ENCODE data around the gene SMAD5. TPM values are rescaled to one million over a fixed set of nuclear protein-coding genes. Genes with fewer than 3 reads are reported as not detected.

Gene SMAD5
- total and polyA plus RNA-seq, 2 of the 13 experiments (the other 11 are each of a cell fraction or from before 2014, with no cell fraction given), result 27.2 to 48.5 TPM

DNA sequence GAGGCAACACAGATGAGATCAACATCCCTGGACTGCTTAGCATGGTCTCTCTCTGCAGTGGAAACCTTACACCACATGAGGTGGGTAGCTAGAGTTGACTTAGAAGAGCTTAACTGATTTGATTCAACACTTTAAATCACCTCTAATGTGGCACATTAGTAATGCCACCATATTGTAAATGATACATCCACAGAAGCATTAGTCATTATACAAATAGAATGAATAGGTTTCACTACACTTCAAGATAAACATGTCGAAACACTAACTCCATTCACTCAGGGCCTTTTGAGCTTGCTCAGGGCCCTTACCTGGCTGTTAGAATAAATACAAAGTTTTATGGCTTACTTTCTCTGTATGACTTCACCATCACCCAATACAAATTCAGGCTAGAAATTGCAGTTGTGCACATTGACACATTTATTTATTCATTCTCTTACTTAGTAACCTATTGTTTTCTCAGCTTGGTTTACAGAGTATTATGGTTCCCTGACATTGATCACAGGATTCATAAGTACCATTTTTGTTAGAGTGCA, 9.3 kb upstream of the SMAD5 start (continued):
- TF ChIP-seq, protein P1, sequence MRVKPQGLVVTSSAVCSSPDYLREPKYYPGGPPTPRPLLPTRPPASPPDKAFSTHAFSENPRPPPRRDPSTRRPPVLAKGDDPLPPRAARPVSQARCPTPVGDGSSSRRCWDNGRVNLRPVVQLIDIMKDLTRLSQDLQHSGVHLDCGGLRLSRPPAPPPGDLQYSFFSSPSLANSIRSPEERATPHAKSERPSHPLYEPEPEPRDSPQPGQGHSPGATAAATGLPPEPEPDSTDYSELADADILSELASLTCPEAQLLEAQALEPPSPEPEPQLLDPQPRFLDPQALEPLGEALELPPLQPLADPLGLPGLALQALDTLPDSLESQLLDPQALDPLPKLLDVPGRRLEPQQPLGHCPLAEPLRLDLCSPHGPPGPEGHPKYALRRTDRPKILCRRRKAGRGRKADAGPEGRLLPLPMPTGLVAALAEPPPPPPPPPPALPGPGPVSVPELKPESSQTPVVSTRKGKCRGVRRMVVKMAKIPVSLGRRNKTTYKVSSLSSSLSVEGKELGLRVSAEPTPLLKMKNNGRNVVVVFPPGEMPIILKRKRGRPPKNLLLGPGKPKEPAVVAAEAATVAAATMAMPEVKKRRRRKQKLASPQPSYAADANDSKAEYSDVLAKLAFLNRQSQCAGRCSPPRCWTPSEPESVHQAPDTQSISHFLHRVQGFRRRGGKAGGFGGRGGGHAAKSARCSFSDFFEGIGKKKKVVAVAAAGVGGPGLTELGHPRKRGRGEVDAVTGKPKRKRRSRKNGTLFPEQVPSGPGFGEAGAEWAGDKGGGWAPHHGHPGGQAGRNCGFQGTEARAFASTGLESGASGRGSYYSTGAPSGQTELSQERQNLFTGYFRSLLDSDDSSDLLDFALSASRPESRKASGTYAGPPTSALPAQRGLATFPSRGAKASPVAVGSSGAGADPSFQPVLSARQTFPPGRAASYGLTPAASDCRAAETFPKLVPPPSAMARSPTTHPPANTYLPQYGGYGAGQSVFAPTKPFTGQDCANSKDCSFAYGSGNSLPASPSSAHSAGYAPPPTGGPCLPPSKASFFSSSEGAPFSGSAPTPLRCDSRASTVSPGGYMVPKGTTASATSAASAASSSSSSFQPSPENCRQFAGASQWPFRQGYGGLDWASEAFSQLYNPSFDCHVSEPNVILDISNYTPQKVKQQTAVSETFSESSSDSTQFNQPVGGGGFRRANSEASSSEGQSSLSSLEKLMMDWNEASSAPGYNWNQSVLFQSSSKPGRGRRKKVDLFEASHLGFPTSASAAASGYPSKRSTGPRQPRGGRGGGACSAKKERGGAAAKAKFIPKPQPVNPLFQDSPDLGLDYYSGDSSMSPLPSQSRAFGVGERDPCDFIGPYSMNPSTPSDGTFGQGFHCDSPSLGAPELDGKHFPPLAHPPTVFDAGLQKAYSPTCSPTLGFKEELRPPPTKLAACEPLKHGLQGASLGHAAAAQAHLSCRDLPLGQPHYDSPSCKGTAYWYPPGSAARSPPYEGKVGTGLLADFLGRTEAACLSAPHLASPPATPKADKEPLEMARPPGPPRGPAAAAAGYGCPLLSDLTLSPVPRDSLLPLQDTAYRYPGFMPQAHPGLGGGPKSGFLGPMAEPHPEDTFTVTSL (CRISPR knock-in tag; IDR thresholded peaks at IDR 0.05; ENCODE audit: borderline replicate concordance), result peak; percentile 49; the same call in 1 of the 2 replicates
- TF ChIP-seq ZNF878 (CRISPR knock-in tag; IDR thresholded peaks at IDR 0.05), result peak; percentile 31; the same call in 1 of the 2 replicates
- TF ChIP-seq, protein P2, sequence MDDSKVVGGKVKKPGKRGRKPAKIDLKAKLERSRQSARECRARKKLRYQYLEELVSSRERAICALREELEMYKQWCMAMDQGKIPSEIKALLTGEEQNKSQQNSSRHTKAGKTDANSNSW (CRISPR knock-in tag; IDR thresholded peaks at IDR 0.05; ENCODE audit: borderline replicate concordance), result no peak
- peak; percentile 71; the same call in 1 of the 2 replicates for TF ChIP-seq TBX3 (IDR thresholded peaks at IDR 0.05; ENCODE audit: borderline replicate concordance)
- 0 out of 2 replicates have a peak, but pooled peaks have one; percentile 35 for TF ChIP-seq PPARG (CRISPR knock-in tag; conservative IDR thresholded peaks at IDR 0.05)
- 0 out of 2 replicates have a peak, but pooled peaks have one; percentile 23 for TF ChIP-seq JUND (CRISPR knock-in tag; IDR thresholded peaks at IDR 0.05)
- TF ChIP-seq, protein P3, sequence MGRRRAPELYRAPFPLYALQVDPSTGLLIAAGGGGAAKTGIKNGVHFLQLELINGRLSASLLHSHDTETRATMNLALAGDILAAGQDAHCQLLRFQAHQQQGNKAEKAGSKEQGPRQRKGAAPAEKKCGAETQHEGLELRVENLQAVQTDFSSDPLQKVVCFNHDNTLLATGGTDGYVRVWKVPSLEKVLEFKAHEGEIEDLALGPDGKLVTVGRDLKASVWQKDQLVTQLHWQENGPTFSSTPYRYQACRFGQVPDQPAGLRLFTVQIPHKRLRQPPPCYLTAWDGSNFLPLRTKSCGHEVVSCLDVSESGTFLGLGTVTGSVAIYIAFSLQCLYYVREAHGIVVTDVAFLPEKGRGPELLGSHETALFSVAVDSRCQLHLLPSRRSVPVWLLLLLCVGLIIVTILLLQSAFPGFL (CRISPR knock-in tag; IDR thresholded peaks at IDR 0.05), result no peak
- TF ChIP-seq, protein P4, sequence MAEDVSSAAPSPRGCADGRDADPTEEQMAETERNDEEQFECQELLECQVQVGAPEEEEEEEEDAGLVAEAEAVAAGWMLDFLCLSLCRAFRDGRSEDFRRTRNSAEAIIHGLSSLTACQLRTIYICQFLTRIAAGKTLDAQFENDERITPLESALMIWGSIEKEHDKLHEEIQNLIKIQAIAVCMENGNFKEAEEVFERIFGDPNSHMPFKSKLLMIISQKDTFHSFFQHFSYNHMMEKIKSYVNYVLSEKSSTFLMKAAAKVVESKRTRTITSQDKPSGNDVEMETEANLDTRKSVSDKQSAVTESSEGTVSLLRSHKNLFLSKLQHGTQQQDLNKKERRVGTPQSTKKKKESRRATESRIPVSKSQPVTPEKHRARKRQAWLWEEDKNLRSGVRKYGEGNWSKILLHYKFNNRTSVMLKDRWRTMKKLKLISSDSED (CRISPR knock-in tag; IDR thresholded peaks at IDR 0.05), result no peak
- peak; percentile 9; the same call in 1 of the 2 replicates for TF ChIP-seq NFYC (CRISPR knock-in tag; IDR thresholded peaks at IDR 0.05)
- 0 out of 2 replicates have a peak, but pooled peaks have one; percentile 20 for TF ChIP-seq KDM6A (CRISPR knock-in tag; IDR thresholded peaks at IDR 0.05; ENCODE audit: low read depth)
- peak; percentile 20; the same call in 1 of the 2 replicates for TF ChIP-seq TCF7 (IDR thresholded peaks at IDR 0.05; ENCODE audit: low read depth)
- TF ChIP-seq FOSL1 (CRISPR knock-in tag; IDR thresholded peaks at IDR 0.05; ENCODE audit: borderline replicate concordance), result peak; percentile 87; the same call in 1 of the 2 replicates
- peak in 1 of 2 experiments; percentile 52; a peak in 2 of 4 replicates for TF ChIP-seq EP300 (IDR thresholded peaks at IDR 0.05; ENCODE audit: low read depth in 2 of 2, low read length in 2 of 2)
- TF ChIP-seq EP300 (CRISPR knock-in tag; IDR thresholded peaks at IDR 0.05; ENCODE audit: borderline replicate concordance), result no peak
- 0 out of 2 replicates have a peak, but pooled peaks have one; percentile 34 for TF ChIP-seq KAT8 (CRISPR knock-in tag; IDR thresholded peaks at IDR 0.05)
- TF ChIP-seq FOXA1 (IDR thresholded peaks at IDR 0.05), result no peak
- TF ChIP-seq FOXA1 (CRISPR knock-in tag; IDR thresholded peaks at IDR 0.05), result peak; percentile 55; the same call in 1 of the 2 replicates
- peak; percentile 66; the same call in 1 of the 2 replicates for TF ChIP-seq HMG20A (CRISPR knock-in tag; IDR thresholded peaks at IDR 0.05; ENCODE audit: borderline replicate concordance)
- 0 out of 2 replicates have a peak, but pooled peaks have one; percentile 50 for TF ChIP-seq BRCA1 (CRISPR knock-in tag; IDR thresholded peaks at IDR 0.05)
- 0 out of 2 replicates have a peak, but pooled peaks have one; percentile 39 for TF ChIP-seq HDAC2 (CRISPR knock-in tag; IDR thresholded peaks at IDR 0.05)
- TF ChIP-seq, protein P5, sequence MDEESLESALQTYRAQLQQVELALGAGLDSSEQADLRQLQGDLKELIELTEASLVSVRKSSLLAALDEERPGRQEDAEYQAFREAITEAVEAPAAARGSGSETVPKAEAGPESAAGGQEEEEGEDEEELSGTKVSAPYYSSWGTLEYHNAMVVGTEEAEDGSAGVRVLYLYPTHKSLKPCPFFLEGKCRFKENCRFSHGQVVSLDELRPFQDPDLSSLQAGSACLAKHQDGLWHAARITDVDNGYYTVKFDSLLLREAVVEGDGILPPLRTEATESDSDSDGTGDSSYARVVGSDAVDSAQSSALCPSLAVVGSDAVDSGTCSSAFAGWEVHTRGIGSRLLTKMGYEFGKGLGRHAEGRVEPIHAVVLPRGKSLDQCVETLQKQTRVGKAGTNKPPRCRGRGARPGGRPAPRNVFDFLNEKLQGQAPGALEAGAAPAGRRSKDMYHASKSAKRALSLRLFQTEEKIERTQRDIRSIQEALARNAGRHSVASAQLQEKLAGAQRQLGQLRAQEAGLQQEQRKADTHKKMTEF (CRISPR knock-in tag; IDR thresholded peaks at IDR 0.05), result peak; percentile 35; the same call in 1 of the 2 replicates

Measured in HepG2 (cell line).